IMR-90 (cell line): ENCODE results near the gene SDK1. TPM values are rescaled to one million over a fixed set of nuclear protein-coding genes. Genes with fewer than 3 reads are reported as not detected.

Experiments used
- ATAC-seq: fragments of 200-7000 bp; cut with Tn5 transposase; 2 replicates; pipeline ENCODE4 v1.9.1; 2020; ENCODE audit warnings: low read depth, mild to moderate bottlenecking, moderate library complexity
- BruUV-seq: library from RNA; stranded (reverse); fragments of 400-500 nt; replicated peaks from 2 replicates; lab custom pipeline; 2021; lab: Mats Ljungman, UMichigan
- CTCF ChIA-PET: fragments of 300-600 bp; formaldehyde crosslinking; extraction: SDS; loops from one replicate; lab custom pipeline; 2021; ENCODE audit warnings: antibody characterized with exemption; lab: Yijun Ruan, JAX
- POLR2A ChIA-PET: fragments of 300-600 bp; sonication (Branson Sonifier 250); formaldehyde crosslinking; loops from one replicate; lab custom pipeline; 2022; ENCODE audit warnings: antibody characterized with exemption; ENCODE audit not compliant: unreplicated experiment; lab: Charles Lee
- DNase-seq: peaks from one replicate; pipeline ENCODE4 v3.0.0; 2013
- H2AFZ ChIP-seq: replicated peaks from 2 replicates; pipeline ENCODE3; 2013; ENCODE audit warnings: low read length, mild to moderate bottlenecking; ENCODE audit not compliant: poor library complexity
- H2AK5ac ChIP-seq: 2 replicates; pipeline ENCODE4 v1.6.1; 2013; ENCODE audit warnings: low read depth, low read length, inconsistent platforms
- H2AK9ac ChIP-seq: replicated peaks from 2 replicates; pipeline ENCODE3; 2013; ENCODE audit warnings: mild to moderate bottlenecking, low read depth, low read length, moderate library complexity; ENCODE audit not compliant: poor library complexity
- H2BK120ac ChIP-seq: 2 replicates; pipeline ENCODE4 v1.6.1; 2013; ENCODE audit warnings: low read depth, low read length, inconsistent platforms
- H2BK15ac ChIP-seq: 3 replicates; pipeline ENCODE4 v1.6.1; 2013; ENCODE audit warnings: low read depth, low read length, inconsistent platforms
- H2BK20ac ChIP-seq: 2 replicates; pipeline ENCODE4 v1.6.1; 2013; ENCODE audit warnings: low read depth, mild to moderate bottlenecking, inconsistent platforms, low read length, moderate library complexity
- H2BK5ac ChIP-seq: 2 replicates; pipeline ENCODE4 v1.6.1; 2013; ENCODE audit warnings: mild to moderate bottlenecking, low read depth, low read length, inconsistent platforms; ENCODE audit not compliant: poor library complexity, severe bottlenecking
- H3K14ac ChIP-seq: replicated peaks from 2 replicates; pipeline ENCODE4 v1.6.1; 2013; ENCODE audit warnings: low read depth, low read length, inconsistent platforms
- H3K18ac ChIP-seq: 2 replicates; pipeline ENCODE4 v1.6.1; 2013; ENCODE audit warnings: low read depth, low read length, control low read depth
- H3K23ac ChIP-seq: 2 replicates; pipeline ENCODE4 v1.6.1; 2013; ENCODE audit warnings: low read depth, low read length, inconsistent platforms
- H3K27ac ChIP-seq: 2 replicates; pipeline ENCODE4 v1.5.1; 2013; ENCODE audit warnings: mild to moderate bottlenecking, control low read depth, low read length; ENCODE audit not compliant: insufficient read depth
- H3K27me3 ChIP-seq: 2 replicates; pipeline ENCODE4 v1.6.1; 2013; ENCODE audit warnings: low read length; ENCODE audit not compliant: control insufficient read depth, insufficient read depth
- H3K36me3 ChIP-seq: 2 replicates; pipeline ENCODE4 v1.6.1; 2013; ENCODE audit warnings: low read length, mixed read lengths; ENCODE audit not compliant: control insufficient read depth, insufficient read depth
- H3K4ac ChIP-seq: 2 replicates; pipeline ENCODE4 v1.6.1; 2013; ENCODE audit warnings: low read depth, low read length, inconsistent platforms
- H3K4me1 ChIP-seq: 2 replicates; pipeline ENCODE4 v1.6.1; 2013; ENCODE audit warnings: low read length, mixed read lengths; ENCODE audit not compliant: control insufficient read depth, insufficient read depth
- H3K4me2 ChIP-seq: 2 replicates; pipeline ENCODE4 v1.6.1; 2013; ENCODE audit warnings: low read depth, mild to moderate bottlenecking, control low read depth, low read length, moderate library complexity
- H3K4me3 ChIP-seq: 2 replicates; pipeline ENCODE4 v1.5.1; 2013; ENCODE audit warnings: low read depth, mild to moderate bottlenecking, control low read depth, low read length, moderate library complexity; ENCODE audit not compliant: insufficient read depth
- H3K56ac ChIP-seq: 2 replicates; pipeline ENCODE4 v1.6.1; 2013; ENCODE audit warnings: low read length, inconsistent platforms; ENCODE audit not compliant: insufficient read depth; ENCODE audit errors: extremely low read depth
- H3K79me1 ChIP-seq, 2 experiments: 2 replicates each; pipeline ENCODE4 v1.6.1; 2013; ENCODE audit warnings: low read length in 2 of 2, inconsistent platforms in 1 of 2, low read depth in 1 of 2
- H3K9ac ChIP-seq: 2 replicates; pipeline ENCODE4 v1.6.1; 2013; ENCODE audit warnings: low read depth, low read length, control low read depth
- H3K9me1 ChIP-seq: 2 replicates; pipeline ENCODE4 v1.6.1; 2013; ENCODE audit warnings: low read length, inconsistent platforms; ENCODE audit not compliant: insufficient read depth
- H3K9me3 ChIP-seq: 2 replicates; pipeline ENCODE4 v1.6.1; 2013; ENCODE audit warnings: low read length; ENCODE audit not compliant: control insufficient read depth, insufficient read depth
- H4K20me1 ChIP-seq: 2 replicates; pipeline ENCODE4 v1.6.1; 2013; ENCODE audit warnings: low read length, inconsistent platforms; ENCODE audit not compliant: insufficient read depth
- H4K5ac ChIP-seq: 2 replicates; pipeline ENCODE4 v1.6.1; 2013; ENCODE audit warnings: mild to moderate bottlenecking, low read depth, low read length, control low read depth
- H4K8ac ChIP-seq, 2 experiments: 2 replicates each; pipeline ENCODE4 v1.6.1; 2013; ENCODE audit warnings: low read depth in 2 of 2, low read length in 2 of 2, control low read depth in 1 of 2, inconsistent platforms in 1 of 2
- H4K91ac ChIP-seq: 2 replicates; pipeline ENCODE4 v1.6.1; 2013; ENCODE audit warnings: low read depth, low read length, inconsistent platforms; ENCODE audit not compliant: insufficient read depth
- MAFK ChIP-seq: IDR thresholded peaks from 2 replicates; pipeline ENCODE4 v1.6.1; 2012; ENCODE audit warnings: low read depth, low read length, improper control_type of control experiment
- WGBS, 2 experiments: methylation state at CpG; one replicate each; pipeline versions ENCODE4 v1.1.5 to v1.1.7; 2013; ENCODE audit warnings: missing lambda C conversion rate in 2 of 2; ENCODE audit not compliant: insufficient read length in 1 of 2; ENCODE audit errors: extremely low coverage in 2 of 2; 5-methylcytosine and 5-hydroxymethylcytosine counted together
- dilution Hi-C: fragments of 300-500 bp; cut with HindIII; formaldehyde crosslinking; loops from one replicate; pipeline ENCODE4 v1.14.3; 2018; ENCODE audit warnings: low sequenced_read_pairs; ENCODE audit not compliant: unreplicated experiment
- in situ Hi-C: fragments of 300-500 bp; cut with MboI; formaldehyde crosslinking; loops from 3 replicates; pipeline ENCODE4 v1.14.3; 2019; ENCODE audit warnings: low sequenced_read_pairs, inconsistent platforms, mixed read lengths
- intact Hi-C: fragments of 100-400 bp; cut with micrococcal nuclease; formaldehyde crosslinking; loops from 2 replicates; pipeline ENCODE4 v1.10.0; 2022
- polyA plus RNA-seq, 3 experiments: library from polyadenylated mRNA; depleted of rRNA; stranded (reverse); fragments of >200 nt; gene quantifications; 2 replicates each; pipeline ENCODE4 v1.2.3, GENCODE V29; 2012; ENCODE audit warnings: low replicate concordance in 1 of 3
- total RNA-seq: library from RNA; depleted of rRNA; stranded (reverse); fragments of >200 nt; gene quantifications from 2 replicates; pipeline ENCODE4 v1.2.3, GENCODE V29; 2012

SDK1 gene
- total and polyA plus RNA-seq, 2 of the 4 experiments (the other 2 are of a cell fraction) = 1.5 to 1.6 TPM

GRCh38 chr7:3575753-3576531, 274.9 kb downstream of the SDK1 start:
- no CpG with 5 or more reads among the region's 7 CpGs for WGBS, 2 experiments
- intact Hi-C loops = no loop called here

More at GRCh38 chr7:3575753-3576531, 274.9 kb downstream of the SDK1 start:
- no peak overlapping the region for H3K27ac ChIP-seq
- ATAC-seq = no peak
- H4K5ac ChIP-seq = no peak overlapping the region
- dilution Hi-C loops = no loop called here
- no peak overlapping the region for H3K9ac ChIP-seq
- H3K27me3 ChIP-seq = no peaks in the 10 kb centered on the region
- no peaks in the 10 kb centered on the region for H3K9me1 ChIP-seq
- POLR2A ChIA-PET = no interaction called here
- no peak overlapping the region for H2BK20ac ChIP-seq
- H3K79me1 ChIP-seq = no peaks in the 10 kb centered on the region
- H2BK15ac ChIP-seq = no peak overlapping the region
- H4K20me1 ChIP-seq = no peaks in the 10 kb centered on the region
- in situ Hi-C loops = no loop called here
- no peak overlapping the region for H2AK9ac ChIP-seq
- no peak overlapping the region for H4K8ac ChIP-seq
- no peak overlapping the region for H3K4ac ChIP-seq
- H3K4me2 ChIP-seq = no peak overlapping the region
- no peak overlapping the region for H3K4me3 ChIP-seq
- no peak overlapping the region for H4K91ac ChIP-seq
- BruUV-seq = no TSS peak
- no peak for DNase-seq
- no peak overlapping the region for H3K14ac ChIP-seq
- TF ChIP-seq MAFK = no peak
- no peak overlapping the region for H2BK120ac ChIP-seq
- no peaks in the 10 kb centered on the region for H3K36me3 ChIP-seq
- CTCF ChIA-PET = no interaction called here
- no peak overlapping the region for H2AK5ac ChIP-seq
- no peak overlapping the region for H2AFZ ChIP-seq
- no peak overlapping the region for H3K18ac ChIP-seq
- H3K23ac ChIP-seq = no peak overlapping the region
- H3K9me3 ChIP-seq = peaks cover 9% of the 10 kb centered on the region
- no peak overlapping the region for H3K56ac ChIP-seq
- no peaks in the 10 kb centered on the region for H3K4me1 ChIP-seq
- H2BK5ac ChIP-seq = no peak overlapping the region
